Measurements from ENCODE around the gene WDFY1.

GRCh38 chr2:223855426-223855825 is 89.7 kb downstream of the WDFY1 start:
- TF ChIP-seq POLR2A (IDR thresholded peaks at IDR 0.05), result no peak
- TF ChIP-seq, protein P1, sequence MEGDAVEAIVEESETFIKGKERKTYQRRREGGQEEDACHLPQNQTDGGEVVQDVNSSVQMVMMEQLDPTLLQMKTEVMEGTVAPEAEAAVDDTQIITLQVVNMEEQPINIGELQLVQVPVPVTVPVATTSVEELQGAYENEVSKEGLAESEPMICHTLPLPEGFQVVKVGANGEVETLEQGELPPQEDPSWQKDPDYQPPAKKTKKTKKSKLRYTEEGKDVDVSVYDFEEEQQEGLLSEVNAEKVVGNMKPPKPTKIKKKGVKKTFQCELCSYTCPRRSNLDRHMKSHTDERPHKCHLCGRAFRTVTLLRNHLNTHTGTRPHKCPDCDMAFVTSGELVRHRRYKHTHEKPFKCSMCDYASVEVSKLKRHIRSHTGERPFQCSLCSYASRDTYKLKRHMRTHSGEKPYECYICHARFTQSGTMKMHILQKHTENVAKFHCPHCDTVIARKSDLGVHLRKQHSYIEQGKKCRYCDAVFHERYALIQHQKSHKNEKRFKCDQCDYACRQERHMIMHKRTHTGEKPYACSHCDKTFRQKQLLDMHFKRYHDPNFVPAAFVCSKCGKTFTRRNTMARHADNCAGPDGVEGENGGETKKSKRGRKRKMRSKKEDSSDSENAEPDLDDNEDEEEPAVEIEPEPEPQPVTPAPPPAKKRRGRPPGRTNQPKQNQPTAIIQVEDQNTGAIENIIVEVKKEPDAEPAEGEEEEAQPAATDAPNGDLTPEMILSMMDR (IDR thresholded peaks at IDR 0.05), result no peak
- no peak for TF ChIP-seq POLR2AphosphoS5 (IDR thresholded peaks at IDR 0.05)
